Gastrocnemius medialis (tissue), 4 donors: ENCODE results near the gene GRID1.

Source experiments
- CTCF ChIP-seq, 5 experiments: fragments of 450-650 bp in 3 of 5; fragments of 200-600 bp in 2 of 5; sonication (generic) in 2 of 5; IDR thresholded peaks in 4 of 5; conservative IDR thresholded peaks in 1 of 5; 1 replicate in 4 of 5; 2 replicates in 1 of 5; pipeline ENCODE4 v1.5.1; 2016 to 2019; ENCODE audit warnings: antibody characterized with exemption in 5 of 5, mild to moderate bottlenecking in 3 of 5, moderate library complexity in 3 of 5
- POLR2A ChIP-seq, 2 donors: fragments of 450-650 bp; IDR thresholded peaks; one replicate each; pipeline ENCODE4 v1.6.1; 2017; ENCODE audit warnings: antibody characterized with exemption in 2 of 2, mild to moderate bottlenecking in 2 of 2, moderate library complexity in 2 of 2

GRCh38 chr10:86305521-86305920, 61.1 kb downstream of the GRID1 start:
- no peak for TF ChIP-seq CTCF (IDR thresholded peaks at IDR 0.05 in 4 of 5, conservative IDR thresholded peaks at IDR 0.05 in 1 of 5)
- no peak for TF ChIP-seq POLR2A (IDR thresholded peaks at IDR 0.05)
